ENCODE data around the gene EML1.

Gene EML1

GRCh38 chr14:99837822-99838221 lies 44.6 kb downstream of the EML1 start:
- no peak overlapping the region for H3K4me3 ChIP-seq (ENCODE audit: control insufficient read depth, low read depth, low read length)
- DNase-seq (ENCODE audit: low read depth), result no peak
- TF ChIP-seq, protein P1, sequence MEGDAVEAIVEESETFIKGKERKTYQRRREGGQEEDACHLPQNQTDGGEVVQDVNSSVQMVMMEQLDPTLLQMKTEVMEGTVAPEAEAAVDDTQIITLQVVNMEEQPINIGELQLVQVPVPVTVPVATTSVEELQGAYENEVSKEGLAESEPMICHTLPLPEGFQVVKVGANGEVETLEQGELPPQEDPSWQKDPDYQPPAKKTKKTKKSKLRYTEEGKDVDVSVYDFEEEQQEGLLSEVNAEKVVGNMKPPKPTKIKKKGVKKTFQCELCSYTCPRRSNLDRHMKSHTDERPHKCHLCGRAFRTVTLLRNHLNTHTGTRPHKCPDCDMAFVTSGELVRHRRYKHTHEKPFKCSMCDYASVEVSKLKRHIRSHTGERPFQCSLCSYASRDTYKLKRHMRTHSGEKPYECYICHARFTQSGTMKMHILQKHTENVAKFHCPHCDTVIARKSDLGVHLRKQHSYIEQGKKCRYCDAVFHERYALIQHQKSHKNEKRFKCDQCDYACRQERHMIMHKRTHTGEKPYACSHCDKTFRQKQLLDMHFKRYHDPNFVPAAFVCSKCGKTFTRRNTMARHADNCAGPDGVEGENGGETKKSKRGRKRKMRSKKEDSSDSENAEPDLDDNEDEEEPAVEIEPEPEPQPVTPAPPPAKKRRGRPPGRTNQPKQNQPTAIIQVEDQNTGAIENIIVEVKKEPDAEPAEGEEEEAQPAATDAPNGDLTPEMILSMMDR (IDR thresholded peaks at IDR 0.05; ENCODE audit: control insufficient read depth, insufficient read depth, low read depth, low read length, missing control alignments), result no peak

DNA sequence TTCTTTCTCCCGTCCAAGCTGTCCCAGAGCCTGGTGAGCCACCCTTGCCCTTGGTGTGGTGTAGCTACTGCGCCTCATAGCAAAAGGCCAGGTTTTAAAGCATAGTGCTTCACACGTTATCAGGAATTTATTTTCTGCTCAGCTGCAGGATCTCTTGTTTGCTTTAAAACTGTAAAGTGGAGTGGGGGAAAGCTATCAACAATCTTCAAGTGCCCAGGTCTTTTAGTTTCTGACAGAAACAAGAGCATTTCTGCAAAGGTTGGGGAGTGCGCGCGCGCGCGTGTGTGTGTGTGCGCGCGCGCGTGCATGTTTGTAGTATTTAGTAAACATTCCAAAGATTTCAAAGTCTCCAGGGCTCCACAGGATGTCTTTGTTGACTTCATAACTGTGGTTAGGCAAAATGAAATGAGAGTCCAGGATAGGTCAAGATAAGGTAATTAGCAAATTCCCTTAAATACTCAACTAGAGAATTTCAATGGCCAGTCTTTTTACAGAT lies 45.5 kb downstream of the EML1 start:
- TF ChIP-seq, protein P1 (IDR thresholded peaks at IDR 0.05; ENCODE audit: control insufficient read depth, insufficient read depth, low read depth, low read length, missing control alignments), result no peak
- peak; percentile 3 for DNase-seq (ENCODE audit: low read depth)
- H3K4me3 ChIP-seq (ENCODE audit: control insufficient read depth, low read depth, low read length), result no peak overlapping the region

DNA sequence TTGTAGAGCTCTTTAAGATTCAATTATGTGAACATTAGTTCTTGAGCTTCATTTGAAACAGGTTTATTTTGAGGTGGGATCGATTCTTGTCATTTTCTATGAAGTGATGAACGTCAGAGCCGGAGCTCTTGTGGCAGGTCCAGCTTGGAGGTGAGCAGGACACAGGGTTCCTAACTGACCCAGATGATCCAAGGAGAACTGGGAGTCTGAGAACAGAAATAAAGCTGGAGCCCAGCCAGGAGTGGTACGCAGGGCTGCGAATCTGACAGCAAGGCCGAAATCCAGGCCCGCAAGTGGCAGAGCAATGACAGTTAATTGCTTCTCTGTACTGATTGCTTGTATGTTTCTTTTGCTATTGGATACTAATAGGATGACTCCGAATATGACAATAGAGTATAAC lies 46.5 kb downstream of the EML1 start:
- TF ChIP-seq, protein P1 (IDR thresholded peaks at IDR 0.05; ENCODE audit: control insufficient read depth, insufficient read depth, low read depth, low read length, missing control alignments), result no peak
- DNase-seq (ENCODE audit: low read depth), result no peak
- no peak overlapping the region for H3K4me3 ChIP-seq (ENCODE audit: control insufficient read depth, low read depth, low read length)

DNA sequence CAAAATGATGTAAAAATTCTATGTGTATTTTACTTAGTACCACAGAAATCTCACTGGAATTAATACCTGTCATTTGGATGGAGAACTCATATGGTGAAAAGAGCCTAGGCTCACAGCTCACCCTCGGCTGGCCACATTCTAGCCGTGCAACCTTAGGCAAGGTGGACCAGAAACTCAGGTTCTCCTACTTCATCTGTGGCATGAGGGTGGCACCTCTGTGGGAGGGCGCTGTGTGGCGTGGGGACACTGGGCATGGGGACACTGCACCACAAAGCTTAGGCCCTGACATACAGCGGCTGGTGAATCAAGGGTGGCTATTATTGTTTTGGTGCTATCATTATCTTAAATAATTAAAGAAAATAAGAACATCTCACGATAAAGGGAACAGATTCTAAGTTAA lies 47.1 kb downstream of the EML1 start:
- no peak overlapping the region for H3K4me3 ChIP-seq (ENCODE audit: control insufficient read depth, low read depth, low read length)
- TF ChIP-seq, protein P1 (IDR thresholded peaks at IDR 0.05; ENCODE audit: control insufficient read depth, insufficient read depth, low read depth, low read length, missing control alignments), result no peak
- DNase-seq (ENCODE audit: low read depth), result no peak

DNA sequence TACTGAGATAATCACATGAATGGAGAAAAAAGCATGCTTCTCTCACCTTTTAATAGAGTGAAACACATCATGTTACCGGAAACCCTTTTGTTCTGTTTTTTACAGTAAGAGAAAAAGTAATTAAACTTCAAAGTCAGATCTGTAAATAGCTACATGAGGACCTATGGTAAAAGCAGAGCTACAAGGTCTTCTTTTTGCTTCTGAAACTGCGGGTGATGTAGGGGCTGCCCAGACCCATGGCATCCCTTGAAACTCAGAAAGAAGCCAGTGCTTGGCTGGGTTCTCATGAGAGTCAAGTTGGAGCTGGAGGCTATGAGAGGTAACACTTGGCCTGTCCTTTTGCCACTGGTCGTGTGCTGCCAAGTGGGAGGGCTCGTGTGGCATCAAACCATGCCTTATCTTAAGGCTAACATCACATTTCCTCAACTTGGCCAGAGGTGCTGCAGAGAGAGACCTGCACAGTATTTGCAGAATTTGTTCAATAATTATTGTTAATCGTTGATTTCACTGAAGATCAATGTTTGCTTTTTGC lies 47.6 kb downstream of the EML1 start:
- TF ChIP-seq, protein P1 (IDR thresholded peaks at IDR 0.05; ENCODE audit: control insufficient read depth, insufficient read depth, low read depth, low read length, missing control alignments), result no peak
- no peak overlapping the region for H3K4me3 ChIP-seq (ENCODE audit: control insufficient read depth, low read depth, low read length)
- DNase-seq (ENCODE audit: low read depth), result no peak

DNA sequence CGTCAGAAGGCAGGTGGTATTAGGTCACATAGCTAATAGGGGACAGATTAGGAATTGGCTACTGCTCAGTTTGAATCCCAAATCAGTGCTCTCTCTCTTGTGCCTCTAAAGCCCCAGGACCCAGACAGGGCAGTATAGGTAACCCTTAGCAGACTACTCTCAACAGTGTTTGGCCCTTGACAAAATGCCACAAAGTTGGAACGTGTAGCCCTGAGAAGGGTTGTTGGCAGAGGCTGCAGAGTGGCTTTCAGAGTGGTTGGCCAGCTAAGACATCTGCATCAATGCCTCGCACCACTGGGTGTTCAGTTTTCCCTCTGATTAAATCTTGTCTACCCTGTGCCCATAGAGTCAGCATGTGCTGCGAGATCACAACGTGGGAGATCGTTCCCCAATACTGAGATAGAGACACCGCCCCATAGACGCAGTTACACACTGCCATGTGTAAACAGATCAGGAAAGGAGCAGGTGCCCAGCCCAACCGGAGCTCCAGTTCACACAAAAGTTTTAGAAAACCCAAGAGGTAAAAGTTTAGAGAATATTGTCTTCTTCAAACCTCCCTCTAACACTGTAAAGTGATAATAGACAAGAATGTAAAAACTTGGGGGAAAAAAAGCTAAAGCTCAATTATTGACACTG lies 48.3 kb downstream of the EML1 start:
- DNase-seq (ENCODE audit: low read depth), result no peak
- H3K4me3 ChIP-seq (ENCODE audit: control insufficient read depth, low read depth, low read length), result no peak overlapping the region
- TF ChIP-seq, protein P1 (IDR thresholded peaks at IDR 0.05; ENCODE audit: control insufficient read depth, insufficient read depth, low read depth, low read length, missing control alignments), result no peak

Data from AG09309 (cell line).